HG03558 (cell line): ENCODE results near the gene UMODL1.
"Not testable (repeated sequence)": the region's sequence is repeated elsewhere in the genome, so short reads cannot be mapped to it uniquely, and the experiment has no call there.

Experiments
- ATAC-seq: cut with Tn5 transposase; IDR thresholded peaks from one replicate; pipeline ENCODE4 v1.9.1; 2021; ENCODE audit warnings: moderate number of reproducible peaks; ENCODE audit not compliant: unreplicated experiment; ENCODE audit errors: extremely low read depth

UMODL1 gene

DNA sequence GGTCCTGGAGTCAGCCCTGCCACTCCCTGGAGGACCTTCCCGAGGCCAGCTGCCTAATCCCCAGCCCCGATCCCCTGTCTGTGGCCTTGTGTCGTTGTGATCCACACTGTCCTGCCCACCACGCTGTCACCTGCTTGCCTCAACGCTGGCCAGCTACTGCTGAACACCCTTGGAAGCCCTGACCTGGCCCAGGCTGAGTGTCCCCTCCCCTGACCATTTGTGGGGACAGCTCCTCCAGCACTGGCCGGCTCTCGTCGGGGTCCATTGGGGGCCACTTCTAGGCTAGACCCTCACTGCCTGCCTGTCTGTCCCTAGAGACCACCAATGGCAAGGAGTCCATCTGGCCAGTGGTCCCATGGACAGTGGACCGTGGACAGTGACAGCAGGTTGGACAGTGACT is 12.0 kb upstream of the UMODL1 start:
- ATAC-seq, result no peak

DNA sequence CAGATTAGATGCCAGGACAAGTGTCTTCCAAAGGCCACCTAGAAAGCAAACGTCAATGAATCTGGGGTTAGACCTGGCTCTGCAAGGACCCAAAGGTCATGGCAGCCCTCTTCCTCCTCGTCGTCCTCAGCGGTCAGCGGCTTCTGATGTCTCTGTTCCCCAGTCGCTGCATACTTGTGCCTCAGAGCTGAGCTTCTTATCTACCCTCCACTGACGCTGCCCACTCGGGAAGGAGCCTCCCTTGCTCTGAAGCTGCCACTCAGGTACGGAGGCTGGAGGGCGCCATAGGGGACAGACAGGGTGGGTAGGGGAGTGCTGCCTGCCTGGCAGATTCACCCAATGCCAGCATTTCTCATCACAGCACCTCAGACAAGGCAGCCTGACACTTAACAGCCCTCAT is 11.4 kb upstream of the UMODL1 start:
- no peak for ATAC-seq

DNA sequence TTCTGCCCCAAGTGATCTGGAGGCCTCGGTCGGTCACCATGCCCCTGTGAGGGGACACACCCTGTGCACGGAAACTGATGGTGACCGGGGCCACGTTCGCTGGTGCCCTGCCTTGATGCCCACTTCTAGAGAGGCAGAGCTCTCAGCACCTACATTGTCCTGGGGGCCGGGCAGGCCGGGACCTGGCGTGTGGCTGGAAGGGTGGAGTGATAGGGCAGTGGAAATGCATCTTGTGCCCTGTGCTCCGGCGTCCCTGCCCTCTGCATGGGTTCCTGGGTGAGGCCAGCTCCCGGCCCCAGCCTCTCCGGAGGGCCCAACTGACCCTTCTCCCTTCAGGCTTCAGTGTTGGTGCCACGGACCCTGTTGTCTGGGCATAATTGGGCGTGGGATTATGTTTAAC is 11.0 kb upstream of the UMODL1 start:
- ATAC-seq, result no peak

DNA sequence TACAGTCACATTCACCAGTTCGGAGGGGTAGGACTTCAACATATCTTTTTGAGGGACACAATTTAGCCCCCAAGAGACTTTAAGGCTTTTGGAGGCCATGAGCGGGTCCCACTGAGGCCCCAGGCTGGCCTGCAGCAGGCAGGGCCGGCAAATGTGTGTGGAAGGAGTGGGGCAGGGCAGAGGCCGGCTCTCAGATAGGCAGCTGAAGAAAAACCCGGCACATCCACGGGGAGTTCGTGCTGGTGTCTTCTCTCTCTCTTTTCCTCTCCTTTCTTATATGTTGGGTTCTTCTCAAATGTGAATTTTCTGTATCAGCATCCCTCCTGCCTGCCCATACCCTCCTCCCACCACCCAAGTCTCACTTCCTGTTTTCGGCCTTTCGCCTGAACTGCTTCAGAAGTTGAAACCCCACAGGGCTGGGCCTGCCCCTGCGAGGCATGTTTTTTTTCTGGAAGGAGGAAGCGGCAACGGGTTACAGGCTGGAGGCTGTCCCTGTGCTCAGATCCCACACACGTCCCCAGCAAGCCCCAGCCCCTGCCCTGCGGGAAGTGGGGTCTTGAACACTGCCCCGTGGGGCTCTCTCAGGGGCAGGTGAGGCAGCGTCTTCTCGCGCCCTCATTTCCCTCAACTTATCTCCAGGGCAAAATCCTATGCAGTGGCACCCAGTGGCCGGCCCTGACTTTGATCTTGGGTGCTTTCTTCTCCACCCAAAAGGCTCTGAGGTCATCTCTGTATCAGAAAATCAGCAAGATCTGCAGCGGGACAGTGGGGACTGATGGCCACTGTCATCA is 9.7 kb upstream of the UMODL1 start:
- no peak for ATAC-seq

DNA sequence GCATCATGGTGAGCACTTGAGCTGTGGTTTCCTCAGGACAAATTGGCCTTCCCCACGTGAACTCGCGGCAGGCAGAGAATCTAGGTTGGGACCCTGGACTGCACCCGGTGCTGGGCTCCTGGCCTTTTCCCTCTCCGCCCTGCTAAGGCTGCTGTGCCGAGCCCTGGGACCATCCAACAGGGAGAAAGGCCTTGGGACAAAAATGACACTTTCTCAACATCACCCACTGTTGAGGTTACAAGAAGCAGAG is 9.2 kb upstream of the UMODL1 start:
- no peak for ATAC-seq

DNA sequence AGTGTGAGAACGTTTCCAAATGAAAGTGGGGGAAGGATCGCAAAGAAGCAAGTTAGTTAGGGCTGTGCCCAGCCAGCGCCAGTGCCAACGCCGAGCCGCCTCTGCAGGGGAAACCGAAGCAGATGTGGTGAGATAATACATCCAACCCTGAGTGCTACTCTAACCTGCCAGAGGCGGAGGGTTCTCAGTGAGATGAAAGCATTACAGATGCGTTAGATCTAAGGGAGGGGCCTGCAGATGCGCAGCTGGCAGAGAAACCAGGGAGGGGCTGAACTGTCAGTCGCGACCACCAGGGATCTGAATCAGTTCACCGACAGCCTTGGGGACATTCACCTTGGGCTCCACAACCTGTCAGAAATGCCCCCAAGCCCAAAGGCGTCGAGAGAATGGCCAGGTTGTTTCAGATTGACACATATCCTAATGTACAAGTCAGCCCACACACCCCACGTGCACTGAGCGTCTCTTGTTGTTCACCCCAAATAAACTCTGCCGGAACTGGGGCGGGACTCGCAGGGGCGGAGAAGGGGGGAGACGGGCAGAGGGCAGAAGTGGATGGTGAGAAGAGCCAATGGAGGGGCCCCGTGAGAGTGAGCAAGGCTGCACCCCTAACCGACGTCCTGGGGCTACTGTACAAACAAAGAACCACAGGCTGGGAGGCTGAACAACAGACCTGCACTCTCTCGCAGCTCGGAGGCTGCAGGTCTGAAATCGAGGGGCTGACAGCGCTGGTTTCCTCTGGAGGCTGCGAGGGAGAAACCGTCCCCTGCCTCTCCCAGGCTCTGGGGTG is 8.7 kb upstream of the UMODL1 start:
- ATAC-seq, result peak; percentile 28

DNA sequence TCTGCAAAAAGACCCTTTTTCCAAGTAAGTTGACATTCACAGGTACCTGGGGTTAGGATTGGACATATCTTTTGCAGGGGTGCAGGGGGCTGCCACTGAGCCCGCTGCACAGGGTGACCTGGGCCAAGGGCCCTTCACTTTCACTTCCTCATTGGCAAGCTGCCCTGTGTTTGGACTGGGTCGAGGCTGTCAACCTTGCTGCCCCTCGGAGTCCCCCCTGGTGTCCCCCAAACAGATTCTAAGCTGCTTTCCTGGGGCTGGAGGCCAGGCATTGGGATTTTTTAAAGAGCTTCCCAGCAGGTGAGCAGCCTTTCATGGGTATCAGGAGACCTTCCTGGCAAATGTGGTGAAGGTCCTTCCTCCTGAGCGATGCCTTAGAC is 7.9 kb upstream of the UMODL1 start:
- ATAC-seq, result no peak

DNA sequence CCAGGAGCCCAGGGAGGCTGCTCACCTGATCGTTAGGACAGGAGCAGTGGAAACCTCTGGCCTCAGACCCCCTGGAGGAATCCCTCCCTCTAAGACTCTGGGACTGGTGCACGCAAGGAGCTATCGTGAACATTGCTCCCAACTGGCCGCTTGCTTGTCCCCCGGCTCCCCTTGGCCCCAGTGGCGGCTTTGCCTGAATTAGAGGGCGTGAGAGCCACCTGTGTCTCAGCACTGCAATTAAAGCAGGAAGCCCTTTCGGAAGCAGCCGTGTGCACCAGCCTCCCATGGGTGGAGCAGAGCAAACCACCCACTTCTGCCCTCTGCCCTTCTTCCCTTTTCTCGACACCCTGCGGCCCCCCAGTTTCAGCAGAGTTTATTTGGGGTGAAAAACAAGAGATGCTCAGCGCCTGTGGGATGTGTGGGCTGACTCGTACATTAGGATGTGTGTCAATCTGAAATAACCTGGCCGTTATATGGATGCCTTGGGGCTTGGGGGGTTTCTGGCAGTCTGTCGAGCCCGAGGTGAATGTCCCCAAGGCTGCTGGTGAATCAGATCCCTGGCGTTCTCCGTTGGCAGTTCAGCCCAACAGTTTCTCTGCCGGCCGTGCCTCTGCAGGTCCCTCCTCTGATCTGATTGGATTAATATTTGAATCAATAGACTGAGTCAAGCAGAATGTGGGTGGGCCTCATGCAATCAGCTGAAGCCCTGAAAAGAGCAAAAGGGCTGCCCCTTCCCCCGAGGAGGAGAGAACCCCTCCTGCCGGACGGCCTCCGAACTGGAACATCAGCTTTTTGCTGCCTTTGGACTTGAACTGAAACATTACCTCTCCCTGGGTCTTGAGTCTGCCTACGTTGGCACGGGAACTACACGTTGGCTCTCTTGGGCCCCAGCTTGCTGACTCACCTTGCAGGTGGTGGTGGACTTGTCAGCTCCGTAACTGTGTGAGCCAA is 7.3 kb upstream of the UMODL1 start:
- no peak for ATAC-seq

DNA sequence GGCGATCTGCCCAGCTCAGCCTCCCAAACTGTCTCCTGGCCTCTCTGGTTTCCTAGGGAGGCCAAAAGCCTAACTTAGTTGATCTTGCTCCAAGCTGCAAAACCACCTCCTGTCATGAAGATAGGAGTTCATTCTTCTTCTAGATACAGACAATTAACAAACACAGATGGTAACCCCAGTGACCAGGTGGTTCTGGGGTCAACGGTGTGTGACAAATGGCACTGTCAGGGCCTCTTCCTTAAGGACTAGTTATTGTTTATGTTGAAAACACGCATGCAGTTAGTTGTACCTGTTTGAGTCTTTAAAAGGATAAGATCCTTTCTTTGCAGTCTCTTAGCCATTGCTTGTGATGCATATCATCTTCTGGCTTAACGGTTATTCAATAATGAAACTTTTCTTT is 4.6 kb upstream of the UMODL1 start:
- no peak for ATAC-seq

DNA sequence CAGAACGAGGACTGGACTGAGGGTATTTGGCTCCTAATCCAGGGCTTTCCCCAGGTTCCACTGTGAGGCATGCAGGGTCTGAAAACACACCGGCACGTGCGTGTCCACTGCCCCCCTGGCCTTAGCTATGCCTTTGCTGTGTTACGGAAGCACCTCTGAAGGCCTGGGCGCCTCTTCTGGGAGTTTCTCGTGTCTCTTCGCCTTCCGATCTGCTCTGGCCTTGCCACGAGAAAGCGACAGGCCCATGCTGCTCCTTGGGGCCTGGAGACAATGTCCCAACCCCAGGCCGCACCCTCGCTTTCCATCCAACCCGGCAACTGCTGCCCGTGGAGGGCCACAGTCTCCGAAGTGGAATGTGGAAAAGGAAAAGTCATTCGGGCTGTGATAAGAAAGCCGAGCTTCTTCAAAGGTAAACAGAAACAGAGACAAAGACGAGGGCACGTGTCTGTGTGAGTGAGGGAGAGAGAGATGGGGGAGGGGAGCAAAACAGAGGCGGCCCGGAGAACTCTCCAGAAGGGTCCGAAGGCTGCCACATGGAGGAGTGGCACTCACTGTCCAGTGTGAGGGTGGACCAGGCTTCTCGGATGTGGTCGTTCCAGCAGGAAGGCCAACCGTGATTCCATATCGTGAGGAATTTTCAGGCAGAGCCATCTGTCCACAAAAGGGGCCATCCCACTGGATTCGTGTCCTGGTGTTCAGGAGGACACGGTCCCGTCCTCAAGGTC is 3.4 kb upstream of the UMODL1 start:
- no peak for ATAC-seq

DNA sequence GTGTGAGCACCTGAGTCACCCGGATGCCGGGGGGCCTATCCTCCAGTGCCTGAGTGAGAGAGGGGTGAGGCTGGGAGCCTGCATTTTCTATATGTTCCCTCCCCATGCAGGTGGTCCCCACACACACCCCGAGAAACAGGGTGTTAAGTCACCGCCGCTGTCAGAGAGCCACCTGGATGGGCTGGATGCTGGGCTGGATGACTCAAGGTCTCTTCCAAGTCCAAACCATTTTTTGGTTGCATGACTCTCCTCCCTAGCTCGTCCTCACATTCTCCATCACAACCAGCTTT is 2.9 kb upstream of the UMODL1 start:
- ATAC-seq, result no peak

DNA sequence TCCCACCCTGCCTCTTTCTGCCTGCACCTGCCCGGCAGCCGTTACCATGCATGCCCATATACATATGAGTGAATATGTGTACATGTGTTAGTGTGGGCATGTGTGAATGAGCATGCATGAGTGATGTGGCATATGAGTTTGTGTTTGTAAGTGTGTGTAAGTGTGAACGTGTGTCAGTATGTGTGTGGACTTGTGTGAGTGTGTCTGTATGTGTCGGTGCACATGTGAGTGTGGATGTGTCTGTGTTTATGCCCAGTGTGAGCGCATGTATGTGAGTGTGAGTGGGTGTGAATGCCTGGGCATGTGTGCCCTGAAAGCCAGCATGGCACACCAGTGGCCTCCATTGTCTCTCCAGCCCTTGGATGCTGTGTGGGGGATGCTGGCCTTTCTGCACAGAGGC is 2.5 kb upstream of the UMODL1 start:
- ATAC-seq, result no peak

DNA sequence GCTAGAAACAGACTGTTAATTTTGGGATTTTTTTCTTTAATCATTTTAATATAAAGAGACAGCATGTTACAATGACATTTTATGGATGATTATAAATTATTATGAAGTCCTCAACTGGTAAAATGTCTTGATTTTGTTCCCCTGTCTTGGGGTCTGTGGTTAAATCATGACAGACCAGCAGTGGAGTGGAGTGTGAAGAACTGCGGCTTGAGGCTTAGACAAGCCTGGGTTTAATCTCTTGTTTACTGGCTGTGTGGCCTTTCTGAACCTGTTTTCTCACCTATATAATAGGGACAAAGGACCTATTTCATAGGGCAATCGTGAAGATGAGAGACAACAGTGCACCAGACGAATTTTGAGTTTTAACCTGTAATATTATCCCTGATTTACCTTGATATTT is 1.8 kb upstream of the UMODL1 start:
- no peak for ATAC-seq

DNA sequence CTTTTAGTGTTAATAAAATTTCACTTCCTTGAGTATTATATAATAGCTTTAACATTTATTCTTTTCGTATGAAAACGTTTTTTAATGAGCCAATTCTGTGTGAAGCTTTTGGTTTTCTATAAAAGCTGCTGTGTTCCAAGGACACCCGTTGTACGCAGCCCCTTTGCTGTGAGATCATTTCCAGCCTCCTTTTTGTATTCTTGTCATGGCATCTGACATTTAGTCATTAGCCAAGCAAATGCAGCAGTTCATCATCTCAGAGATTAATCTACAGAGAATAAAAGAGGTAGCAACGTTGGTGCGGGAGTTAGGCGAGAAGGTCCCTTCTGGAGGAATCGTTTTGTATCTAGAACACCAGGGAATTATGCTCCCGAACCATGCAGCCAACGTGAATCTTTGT is 1.3 kb upstream of the UMODL1 start:
- no peak for ATAC-seq

DNA sequence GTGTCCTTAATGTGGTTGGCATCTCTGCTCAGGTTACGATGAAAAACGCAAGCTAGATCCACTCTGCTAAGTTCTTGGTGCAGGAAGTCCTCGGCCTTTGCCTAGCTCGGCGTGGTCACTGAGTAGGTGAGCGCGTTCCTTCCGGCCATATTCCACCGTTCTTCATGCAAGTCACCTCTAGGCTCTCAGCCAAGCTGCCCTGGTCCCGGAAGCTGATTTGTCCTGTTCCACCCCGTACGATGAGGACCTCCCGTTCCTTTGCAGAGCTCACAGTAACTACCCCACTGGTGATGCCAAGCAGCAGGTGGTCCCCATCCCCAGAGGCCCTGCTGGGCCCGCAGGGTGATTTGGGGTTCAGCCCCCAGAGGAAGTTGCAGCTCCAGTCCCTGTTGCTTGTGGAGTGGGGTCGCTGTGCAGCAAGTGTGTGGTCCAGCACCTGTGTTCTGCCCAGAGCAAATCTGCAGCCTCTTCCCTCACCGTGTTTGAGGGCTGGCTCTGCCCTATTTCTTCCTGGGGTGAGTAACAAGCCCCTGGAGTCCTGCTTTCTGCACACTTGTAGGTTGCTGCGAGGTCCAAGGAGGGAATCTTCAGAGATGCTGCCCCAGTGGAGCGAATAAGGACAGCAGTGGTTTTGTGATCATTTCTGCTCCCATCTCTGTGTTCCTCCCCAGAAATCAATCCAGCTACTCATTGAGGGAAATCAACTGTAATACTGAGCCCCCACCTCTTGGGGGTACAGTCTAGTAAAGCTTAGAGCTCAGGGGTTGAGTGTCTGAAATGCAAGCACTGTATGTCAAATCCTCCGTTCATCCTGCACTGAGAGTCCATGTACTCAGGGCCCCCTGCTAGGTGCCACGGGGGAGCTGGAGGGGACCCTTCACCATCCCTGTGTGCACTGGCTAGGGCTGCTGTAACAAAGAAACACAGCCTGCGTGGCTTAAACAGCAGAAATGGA is 2.3 kb downstream of the UMODL1 start:
- ATAC-seq, result no peak

DNA sequence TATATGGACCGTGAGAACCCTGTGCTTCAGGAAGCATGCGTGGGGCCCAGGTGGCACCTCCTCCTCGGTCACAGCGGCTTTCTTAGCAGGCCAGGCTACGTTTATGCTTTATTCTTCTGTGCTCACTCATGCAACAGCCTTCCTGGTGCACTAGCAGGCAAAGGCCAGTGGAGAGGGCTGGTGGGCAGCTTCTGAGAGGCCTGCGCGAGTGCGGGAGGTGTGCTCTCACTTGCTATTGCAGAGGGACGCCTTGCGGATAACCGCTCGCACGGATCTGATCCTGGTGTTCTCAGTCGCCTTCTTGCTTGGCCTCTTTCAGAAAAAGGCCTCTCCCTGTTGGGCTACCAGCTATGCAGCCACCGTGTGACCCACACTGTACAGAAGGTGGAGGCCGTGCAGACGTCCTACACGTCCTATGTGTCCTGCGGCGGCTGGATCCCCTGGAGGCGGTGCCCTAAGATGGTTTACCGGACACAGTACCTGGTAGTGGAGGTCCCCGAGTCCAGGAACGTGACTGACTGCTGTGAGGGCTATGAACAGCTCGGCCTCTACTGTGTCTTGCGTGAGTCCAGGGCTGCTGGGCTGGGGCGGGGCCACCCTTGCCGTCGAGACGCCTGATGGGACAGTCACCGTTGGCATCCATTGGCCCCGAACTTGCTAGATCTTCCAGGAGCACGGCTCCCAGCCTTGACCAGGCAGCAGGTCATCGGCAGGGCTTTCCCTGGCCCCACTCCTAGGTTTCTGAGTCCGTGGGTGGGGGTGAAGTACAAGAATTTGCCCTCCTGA is 4.8 kb downstream of the UMODL1 start:
- no peak for ATAC-seq

DNA sequence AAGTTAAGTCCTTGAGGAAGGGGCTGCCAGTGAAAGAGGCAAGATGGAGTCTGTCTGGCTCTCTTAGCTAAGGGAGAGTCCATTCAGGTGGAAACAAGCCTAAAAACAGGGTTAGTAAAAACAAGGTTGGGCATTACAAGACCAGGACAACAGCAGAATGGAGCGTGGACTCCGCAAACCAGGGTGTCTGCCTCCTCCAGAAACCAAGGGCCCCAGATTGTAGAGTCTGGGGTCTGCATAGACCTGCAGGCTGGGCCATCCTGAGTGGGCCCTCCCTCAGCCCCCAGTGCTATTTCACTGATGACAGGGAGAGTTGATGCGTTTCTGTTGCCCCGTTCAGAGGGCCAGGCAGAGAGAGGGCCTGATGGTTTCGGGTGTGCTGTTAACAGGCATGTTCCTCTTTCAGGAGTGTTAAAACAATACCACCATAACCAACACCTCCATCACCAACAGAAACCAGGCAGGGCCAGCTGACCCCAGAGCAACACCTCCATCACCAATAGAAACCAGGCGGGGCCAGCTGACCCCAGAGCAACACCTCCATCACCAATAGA is 6.6 kb downstream of the UMODL1 start:
- ATAC-seq, result peak; percentile 74

DNA sequence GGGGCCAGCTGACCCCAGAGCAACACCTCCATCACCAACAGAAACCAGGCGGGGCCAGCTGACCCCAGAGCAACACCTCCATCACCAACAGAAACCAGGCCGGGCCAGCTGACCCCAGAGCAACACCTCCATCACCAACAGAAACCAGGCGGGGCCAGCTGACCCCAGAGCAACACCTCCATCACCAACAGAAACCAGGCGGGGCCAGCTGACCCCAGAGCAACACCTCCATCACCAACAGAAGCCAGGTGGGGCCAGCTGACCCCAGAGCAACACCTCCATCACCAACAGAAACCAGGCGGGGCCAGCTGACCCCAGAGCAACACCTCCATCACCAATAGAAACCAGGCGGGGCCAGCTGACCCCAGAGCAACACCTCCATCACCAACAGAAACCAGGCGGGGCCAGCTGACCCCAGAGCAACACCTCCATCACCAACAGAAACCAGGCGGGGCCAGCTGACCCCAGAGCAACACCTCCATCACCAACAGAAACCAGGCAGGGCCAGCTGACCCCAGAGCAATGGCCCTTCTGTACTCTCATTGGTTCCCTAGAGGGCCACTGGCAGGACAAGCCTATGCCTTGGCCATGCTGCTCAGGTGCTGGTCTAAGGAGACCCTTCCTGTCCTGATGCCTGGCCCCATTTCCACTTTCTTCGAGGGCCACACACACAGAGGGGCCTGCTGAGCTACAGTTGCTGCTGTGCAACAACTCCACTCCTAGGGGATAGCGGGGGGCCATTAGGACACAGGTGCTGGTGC is 7.3 kb downstream of the UMODL1 start:
- ATAC-seq, result not testable (repeated sequence)
